Measurements from ENCODE around the gene BST1. TPM values are rescaled to one million over a fixed set of nuclear protein-coding genes. Genes with fewer than 3 reads are reported as not detected.

Gene BST1
- total RNA-seq, 1 experiment from 2014 or later = 0.31 TPM

DNA sequence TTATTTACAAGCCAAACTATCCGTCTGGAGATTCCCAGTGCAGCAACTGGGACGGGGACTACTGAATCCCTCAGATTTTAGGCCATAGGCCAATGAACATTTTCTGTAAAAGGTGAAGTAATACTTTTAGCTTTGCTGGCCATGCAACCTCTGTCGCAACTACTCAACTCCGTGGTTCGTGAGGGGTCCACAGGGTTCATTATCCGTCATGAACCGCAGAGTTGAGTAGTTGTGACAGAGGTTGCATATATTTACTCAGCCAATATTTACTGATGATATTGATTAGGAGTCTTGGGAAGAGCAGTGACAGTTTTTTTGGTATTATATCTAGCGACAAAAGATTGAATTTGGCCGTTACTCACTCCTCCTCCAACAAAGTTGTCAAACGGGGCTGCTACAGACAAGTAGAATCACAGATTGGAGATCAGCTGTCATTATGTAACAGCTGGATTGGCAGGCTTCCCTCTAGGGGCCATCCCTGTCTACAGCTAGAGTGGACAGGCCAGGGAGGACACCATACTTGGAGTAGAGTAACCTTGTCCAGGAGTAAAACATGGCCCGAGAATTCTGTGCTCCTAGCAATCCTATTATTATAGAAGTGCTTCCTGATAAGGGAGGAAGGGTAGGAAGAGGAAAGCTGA is 38.0 kb downstream of the BST1 start:
- no peaks in the 10 kb centered on the region for H3K9me3 ChIP-seq (ENCODE audit: insufficient read depth, low read depth)
- H3F3A ChIP-seq (ENCODE audit: insufficient read depth, low read depth) = no peaks in the 10 kb centered on the region
- no peak overlapping the region for H3K4me3 ChIP-seq
- H3K36me3 ChIP-seq (ENCODE audit: low read depth) = no peaks in the 10 kb centered on the region
- intact Hi-C loops (cut with micrococcal nuclease; ENCODE audit: unreplicated experiment) = no loop called here
- H3K27me3 ChIP-seq (ENCODE audit: insufficient read depth, low read depth) = no peaks in the 10 kb centered on the region
- H3K4me1 ChIP-seq (replicated peaks; ENCODE audit: insufficient read depth) = no peaks in the 10 kb centered on the region
- H2AFZ ChIP-seq = no peak overlapping the region
- TF ChIP-seq, protein P1, sequence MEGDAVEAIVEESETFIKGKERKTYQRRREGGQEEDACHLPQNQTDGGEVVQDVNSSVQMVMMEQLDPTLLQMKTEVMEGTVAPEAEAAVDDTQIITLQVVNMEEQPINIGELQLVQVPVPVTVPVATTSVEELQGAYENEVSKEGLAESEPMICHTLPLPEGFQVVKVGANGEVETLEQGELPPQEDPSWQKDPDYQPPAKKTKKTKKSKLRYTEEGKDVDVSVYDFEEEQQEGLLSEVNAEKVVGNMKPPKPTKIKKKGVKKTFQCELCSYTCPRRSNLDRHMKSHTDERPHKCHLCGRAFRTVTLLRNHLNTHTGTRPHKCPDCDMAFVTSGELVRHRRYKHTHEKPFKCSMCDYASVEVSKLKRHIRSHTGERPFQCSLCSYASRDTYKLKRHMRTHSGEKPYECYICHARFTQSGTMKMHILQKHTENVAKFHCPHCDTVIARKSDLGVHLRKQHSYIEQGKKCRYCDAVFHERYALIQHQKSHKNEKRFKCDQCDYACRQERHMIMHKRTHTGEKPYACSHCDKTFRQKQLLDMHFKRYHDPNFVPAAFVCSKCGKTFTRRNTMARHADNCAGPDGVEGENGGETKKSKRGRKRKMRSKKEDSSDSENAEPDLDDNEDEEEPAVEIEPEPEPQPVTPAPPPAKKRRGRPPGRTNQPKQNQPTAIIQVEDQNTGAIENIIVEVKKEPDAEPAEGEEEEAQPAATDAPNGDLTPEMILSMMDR (conservative IDR thresholded peaks at IDR 0.05) = no peak
- TF ChIP-seq EZH2 (IDR thresholded peaks at IDR 0.05; ENCODE audit: low read depth) = no peak
- DNase-seq = no peak
- ChIA-PET CTCF (no interaction called here), POLR2A (ENCODE audit: unreplicated experiment) (no interaction called here)
- no peak overlapping the region for H3K27ac ChIP-seq
- no peaks in the 10 kb centered on the region for H4K20me1 ChIP-seq (ENCODE audit: insufficient read depth)
- no peaks in the 10 kb centered on the region for H3K9me2 ChIP-seq (ENCODE audit: insufficient read depth)
- H3K4me2 ChIP-seq = no peak overlapping the region
- no TSS peak for BruUV-seq (replicated peaks)
- H3K79me2 ChIP-seq (ENCODE audit: low read depth) = no peaks in the 10 kb centered on the region

DNA sequence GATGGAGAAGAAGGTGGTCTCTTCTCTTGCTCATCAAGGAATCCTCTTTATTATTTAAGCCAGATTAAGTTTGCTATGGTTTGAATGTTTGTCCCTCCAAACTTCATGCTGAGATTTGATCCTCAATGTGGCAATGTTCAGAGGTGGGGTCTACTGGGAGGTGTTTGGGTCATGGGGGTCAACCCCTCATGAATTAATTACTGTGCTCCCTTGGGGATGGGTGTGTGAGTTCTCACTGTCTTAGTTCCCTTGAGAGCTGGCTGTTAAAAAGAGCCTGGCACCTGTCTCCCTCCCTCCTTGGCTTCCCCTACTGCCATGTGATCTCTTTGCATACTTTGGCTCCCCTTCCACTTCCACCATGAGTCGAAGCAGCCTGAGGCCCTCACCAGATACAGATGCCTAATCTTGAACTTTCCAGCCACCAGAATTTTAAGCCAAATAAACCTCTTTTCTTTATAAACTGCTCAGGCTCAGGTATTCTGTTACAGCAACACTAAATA is 39.3 kb downstream of the BST1 start:
- no peaks in the 10 kb centered on the region for H3K36me3 ChIP-seq (ENCODE audit: low read depth)
- H4K20me1 ChIP-seq (ENCODE audit: insufficient read depth) = no peaks in the 10 kb centered on the region
- intact Hi-C loops (cut with micrococcal nuclease; ENCODE audit: unreplicated experiment) = no loop called here
- POLR2A ChIA-PET (ENCODE audit: unreplicated experiment) = no interaction called here
- H3F3A ChIP-seq (ENCODE audit: insufficient read depth, low read depth) = no peaks in the 10 kb centered on the region
- H2AFZ ChIP-seq = no peak overlapping the region
- no peaks in the 10 kb centered on the region for H3K9me2 ChIP-seq (ENCODE audit: insufficient read depth)
- no peaks in the 10 kb centered on the region for H3K27me3 ChIP-seq (ENCODE audit: insufficient read depth, low read depth)
- TF ChIP-seq, protein P1 (conservative IDR thresholded peaks at IDR 0.05) = no peak
- TF ChIP-seq EZH2 (IDR thresholded peaks at IDR 0.05; ENCODE audit: low read depth) = no peak
- no peak overlapping the region for H3K4me3 ChIP-seq
- no peak overlapping the region for H3K27ac ChIP-seq
- DNase-seq = no peak
- H3K9me3 ChIP-seq (ENCODE audit: insufficient read depth, low read depth) = no peaks in the 10 kb centered on the region
- H3K4me1 ChIP-seq (replicated peaks; ENCODE audit: insufficient read depth) = no peaks in the 10 kb centered on the region
- CTCF ChIA-PET = no interaction called here
- BruUV-seq (replicated peaks) = no TSS peak
- no peak overlapping the region for H3K4me2 ChIP-seq
- no peaks in the 10 kb centered on the region for H3K79me2 ChIP-seq (ENCODE audit: low read depth)

DNA sequence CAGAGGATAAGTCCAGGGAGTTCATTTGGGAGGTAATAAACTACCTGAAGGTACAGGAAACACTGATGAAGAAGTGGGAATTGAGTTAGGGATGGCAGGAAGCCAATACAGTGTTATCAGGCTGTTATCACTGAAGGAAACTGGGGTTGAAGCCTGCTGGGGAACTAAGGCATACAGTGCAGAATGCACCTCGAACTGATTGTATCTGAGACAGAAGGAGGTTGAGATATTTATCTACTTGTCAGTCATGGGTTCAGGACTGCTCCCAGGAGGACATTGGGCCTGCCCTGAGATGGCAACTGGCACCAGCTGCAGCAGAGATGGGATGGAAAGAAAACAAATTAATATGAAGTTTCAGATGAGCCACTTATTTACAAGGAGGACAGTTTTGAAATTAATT is 39.8 kb downstream of the BST1 start:
- Histone ChIP-seq H4K20me1 (ENCODE audit: insufficient read depth) (no peaks in the 10 kb centered on the region), H3K27me3 (ENCODE audit: insufficient read depth, low read depth) (no peaks in the 10 kb centered on the region), H3F3A (ENCODE audit: insufficient read depth, low read depth) (no peaks in the 10 kb centered on the region), H3K4me2 (no peak overlapping the region), H3K4me1 (replicated peaks; ENCODE audit: insufficient read depth) (no peaks in the 10 kb centered on the region), H3K4me3 (no peak overlapping the region), H3K27ac (no peak overlapping the region), H3K36me3 (ENCODE audit: low read depth) (no peaks in the 10 kb centered on the region), H2AFZ (no peak overlapping the region), H3K9me3 (ENCODE audit: insufficient read depth, low read depth) (no peaks in the 10 kb centered on the region), H3K9me2 (ENCODE audit: insufficient read depth) (no peaks in the 10 kb centered on the region), H3K79me2 (ENCODE audit: low read depth) (no peaks in the 10 kb centered on the region)
- intact Hi-C loops (cut with micrococcal nuclease; ENCODE audit: unreplicated experiment) = no loop called here
- no peak for DNase-seq
- no TSS peak for BruUV-seq (replicated peaks)
- ChIA-PET POLR2A (ENCODE audit: unreplicated experiment) (no interaction called here), CTCF (no interaction called here)
- TF ChIP-seq, protein P1 (conservative IDR thresholded peaks at IDR 0.05) = no peak
- no peak for TF ChIP-seq EZH2 (IDR thresholded peaks at IDR 0.05; ENCODE audit: low read depth)
